ENCODE measurements around the gene DNPH1. TPM values are rescaled to one million over a fixed set of nuclear protein-coding genes. Genes with fewer than 3 reads are reported as not detected.

Gene DNPH1
- total and polyA plus RNA-seq, 2 experiments from 2014 or later, result 124 to 136 TPM

GRCh38 chr6:43277306-43277642 is 48.0 kb upstream of the DNPH1 start:
- H3K4me2 ChIP-seq, result no peak overlapping the region
- no peak overlapping the region for H2AFZ ChIP-seq
- H3K27me3 ChIP-seq, result no peaks in the 10 kb centered on the region
- no peaks in the 10 kb centered on the region for H4K20me1 ChIP-seq (ENCODE audit: insufficient read depth, poor library complexity, severe bottlenecking)
- 85% methylated on average over 5 of the region's 6 CpGs for WGBS (ENCODE audit: low lambda C conversion rate, missing lambda C conversion rate)
- H3K9me3 ChIP-seq (ENCODE audit: low read depth), result no peaks in the 10 kb centered on the region
- TF ChIP-seq CTCF (IDR thresholded peaks at IDR 0.05; ENCODE audit: poor library complexity) (no peak), EZH2phosphoT487 (IDR thresholded peaks at IDR 0.05; ENCODE audit: low read depth, severe bottlenecking, unreplicated experiment) (no peak), EZH2 (IDR thresholded peaks at IDR 0.05; ENCODE audit: borderline replicate concordance) (no peak)
- no peak overlapping the region for H3K4me3 ChIP-seq
- no peak for DNase-seq (ENCODE audit: low spot score)
- H3K36me3 ChIP-seq (replicated peaks; ENCODE audit: insufficient read depth, low read depth), result no peaks in the 10 kb centered on the region
- no peaks in the 10 kb centered on the region for H3K9me2 ChIP-seq (replicated peaks; ENCODE audit: insufficient read depth)
- H3K79me2 ChIP-seq, result no peaks in the 10 kb centered on the region
- H3K27ac ChIP-seq, result peak overlapping the region; percentile 62
- H3K4me1 ChIP-seq (ENCODE audit: insufficient read depth), result peaks cover 40% of the 10 kb centered on the region

GRCh38 chr6:43276577-43277305 is 47.5 kb upstream of the DNPH1 start:
- H3K4me3 ChIP-seq, result no peak overlapping the region
- peaks cover 40% of the 10 kb centered on the region for H3K4me1 ChIP-seq (ENCODE audit: insufficient read depth)
- no peak overlapping the region for H2AFZ ChIP-seq
- H3K79me2 ChIP-seq, result no peaks in the 10 kb centered on the region
- no peaks in the 10 kb centered on the region for H3K9me3 ChIP-seq (ENCODE audit: low read depth)
- H3K4me2 ChIP-seq, result peak overlapping the region; percentile 94
- no peaks in the 10 kb centered on the region for H3K36me3 ChIP-seq (replicated peaks; ENCODE audit: insufficient read depth, low read depth)
- no peaks in the 10 kb centered on the region for H3K27me3 ChIP-seq
- H4K20me1 ChIP-seq (ENCODE audit: insufficient read depth, poor library complexity, severe bottlenecking), result no peaks in the 10 kb centered on the region
- DNase-seq (ENCODE audit: low spot score), result peak; percentile 61
- H3K27ac ChIP-seq, result peak overlapping the region; percentile 62
- TF ChIP-seq EZH2phosphoT487 (IDR thresholded peaks at IDR 0.05; ENCODE audit: low read depth, severe bottlenecking, unreplicated experiment) (no peak), EZH2 (IDR thresholded peaks at IDR 0.05; ENCODE audit: borderline replicate concordance) (no peak), CTCF (IDR thresholded peaks at IDR 0.05; ENCODE audit: poor library complexity) (no peak)
- H3K9me2 ChIP-seq (replicated peaks; ENCODE audit: insufficient read depth), result no peaks in the 10 kb centered on the region
- 57% methylated on average over 11 of the region's 11 CpGs for WGBS (ENCODE audit: low lambda C conversion rate, missing lambda C conversion rate)

- no peaks in the 10 kb centered on the region for H3K27me3 ChIP-seq
- no peaks in the 10 kb centered on the region for H4K20me1 ChIP-seq (ENCODE audit: insufficient read depth, poor library complexity, severe bottlenecking)
- no peaks in the 10 kb centered on the region for H3K9me2 ChIP-seq (replicated peaks; ENCODE audit: insufficient read depth)
- no peak for DNase-seq (ENCODE audit: low spot score)
- peak overlapping the region; percentile 94 for H3K4me2 ChIP-seq
- H3K79me2 ChIP-seq, result no peaks in the 10 kb centered on the region
- H3K36me3 ChIP-seq (replicated peaks; ENCODE audit: insufficient read depth, low read depth), result no peaks in the 10 kb centered on the region
- H3K4me3 ChIP-seq, result peak overlapping the region; percentile 49
- peaks cover 46% of the 10 kb centered on the region for H3K4me1 ChIP-seq (ENCODE audit: insufficient read depth)
- H3K27ac ChIP-seq, result peak overlapping the region; percentile 62
- H3K9me3 ChIP-seq (ENCODE audit: low read depth), result no peaks in the 10 kb centered on the region
- TF ChIP-seq CTCF (IDR thresholded peaks at IDR 0.05; ENCODE audit: poor library complexity), result no peak
- TF ChIP-seq EZH2phosphoT487 (IDR thresholded peaks at IDR 0.05; ENCODE audit: low read depth, severe bottlenecking, unreplicated experiment), result no peak
- TF ChIP-seq EZH2 (IDR thresholded peaks at IDR 0.05; ENCODE audit: borderline replicate concordance), result no peak
- peak overlapping the region; percentile 76 for H2AFZ ChIP-seq
- 23% methylated on average over 53 of the region's 64 CpGs for WGBS (ENCODE audit: low lambda C conversion rate, missing lambda C conversion rate)
Measured at GRCh38 chr6:43275801-43276576, 46.7 kb upstream of the DNPH1 start.
